Type B pancreatic cell (in vitro differentiated cells): ENCODE measurements around the gene FGD6. TPM values are rescaled to one million over a fixed set of nuclear protein-coding genes. Genes with fewer than 3 reads are reported as not detected.
A peak's percentile ranks its signal among the peaks of the same experiment; 100 is the strongest.

Experiments
- DNase-seq: peaks from one replicate; pipeline ENCODE4 v3.0.0; 2021; ENCODE audit warnings: mixed read lengths; ENCODE audit not compliant: unreplicated experiment; ENCODE audit errors: extremely low spot score
- H3K27ac Mint-ChIP-seq: 2 replicates; pipeline ENCODE4 v1.8.0; 2021; ENCODE audit warnings: mild to moderate bottlenecking, mixed read lengths
- H3K27me3 Mint-ChIP-seq: 2 replicates; pipeline ENCODE4 v1.8.0; 2021; ENCODE audit warnings: mixed read lengths
- H3K36me3 Mint-ChIP-seq: 2 replicates; pipeline ENCODE4 v1.8.0; 2021; ENCODE audit warnings: mixed read lengths
- H3K4me1 Mint-ChIP-seq: one replicate; pipeline ENCODE4 v1.8.0; 2021; ENCODE audit warnings: mixed read lengths; ENCODE audit not compliant: unreplicated experiment
- H3K4me3 Mint-ChIP-seq: 2 replicates; pipeline ENCODE4 v1.8.0; 2021; ENCODE audit warnings: mild to moderate bottlenecking, mixed read lengths
- H3K9me3 Mint-ChIP-seq: 2 replicates; pipeline ENCODE4 v1.8.0; 2021; ENCODE audit warnings: mixed read lengths
- CTCF ChIP-seq: fragments of 200-600 bp; sonication (generic); conservative IDR thresholded peaks from 2 replicates; pipeline ENCODE4 v1.5.0; 2021; ENCODE audit warnings: antibody characterized with exemption, mild to moderate bottlenecking
- total RNA-seq: library from RNA; stranded (reverse); gene quantifications from 2 replicates; pipeline ENCODE4 v1.2.1, GENCODE V29; 2021; ENCODE audit warnings: low replicate concordance

Gene FGD6
- total RNA-seq, 1 donor from 2014 or later, result 27.5 TPM

DNA sequence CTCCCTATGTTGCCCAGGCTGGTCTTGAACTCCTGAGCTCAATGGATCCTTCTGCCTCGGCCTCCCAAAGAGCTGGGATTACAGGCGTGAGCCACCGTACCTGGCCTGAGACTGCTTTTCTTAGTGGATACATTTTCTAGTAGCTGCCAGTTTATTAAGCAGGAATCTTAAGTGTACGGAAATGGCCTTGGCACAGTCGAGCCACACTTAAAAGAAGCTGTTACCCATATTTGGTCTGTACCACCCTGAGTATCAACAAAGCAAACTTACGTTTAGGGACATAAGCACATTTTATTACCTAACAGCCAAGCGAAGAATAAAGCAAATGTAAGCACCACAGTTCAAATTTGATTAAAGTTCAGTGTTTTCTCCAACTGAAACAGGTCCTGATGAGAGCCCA is 93.2 kb downstream of the FGD6 start:
- H3K4me1 Mint-ChIP-seq, result no peaks in the 10 kb centered on the region
- no peaks in the 10 kb centered on the region for H3K27me3 Mint-ChIP-seq
- no peaks in the 10 kb centered on the region for H3K9me3 Mint-ChIP-seq
- H3K36me3 Mint-ChIP-seq, result peaks cover 9% of the 10 kb centered on the region
- no peak for TF ChIP-seq CTCF
- DNase-seq, result no peak
- H3K27ac Mint-ChIP-seq, result no peak overlapping the region
- H3K4me3 Mint-ChIP-seq, result no peak overlapping the region

DNA sequence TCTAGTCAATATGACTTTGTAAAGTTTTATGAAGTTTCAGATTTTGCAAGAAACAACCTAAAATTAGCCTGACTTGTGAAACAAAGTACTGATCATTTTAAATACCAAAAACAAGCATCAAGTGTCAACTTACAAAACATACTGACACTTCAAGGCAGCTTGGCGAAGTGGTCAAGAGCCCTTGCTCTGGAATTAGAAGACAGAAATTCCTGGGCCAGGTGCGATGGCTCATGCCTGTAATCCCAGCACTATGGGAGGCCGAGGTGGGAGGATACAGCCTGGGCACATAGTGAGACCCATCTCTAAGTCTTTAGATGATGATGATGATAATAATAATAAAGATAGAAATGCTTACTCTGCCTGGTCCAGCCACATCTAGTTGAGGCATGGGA is 98.5 kb downstream of the FGD6 start:
- Mint-ChIP-seq H3K4me3 (no peak overlapping the region), H3K4me1 (peaks cover 8% of the 10 kb centered on the region), H3K9me3 (no peaks in the 10 kb centered on the region), H3K36me3 (peaks cover under 1% of the 10 kb centered on the region), H3K27ac (no peak overlapping the region), H3K27me3 (no peaks in the 10 kb centered on the region)
- no peak for TF ChIP-seq CTCF
- no peak for DNase-seq

- no peak overlapping the region for H3K4me3 Mint-ChIP-seq
- H3K27ac Mint-ChIP-seq, result no peak overlapping the region
- no peaks in the 10 kb centered on the region for H3K9me3 Mint-ChIP-seq
- peaks cover 5% of the 10 kb centered on the region for H3K36me3 Mint-ChIP-seq
- no peaks in the 10 kb centered on the region for H3K27me3 Mint-ChIP-seq
- H3K4me1 Mint-ChIP-seq, result peaks cover 8% of the 10 kb centered on the region
- TF ChIP-seq CTCF, result no peak
- no peak for DNase-seq
Measured at GRCh38 chr12:95118138-95118787, 99.0 kb downstream of the FGD6 start.

DNA sequence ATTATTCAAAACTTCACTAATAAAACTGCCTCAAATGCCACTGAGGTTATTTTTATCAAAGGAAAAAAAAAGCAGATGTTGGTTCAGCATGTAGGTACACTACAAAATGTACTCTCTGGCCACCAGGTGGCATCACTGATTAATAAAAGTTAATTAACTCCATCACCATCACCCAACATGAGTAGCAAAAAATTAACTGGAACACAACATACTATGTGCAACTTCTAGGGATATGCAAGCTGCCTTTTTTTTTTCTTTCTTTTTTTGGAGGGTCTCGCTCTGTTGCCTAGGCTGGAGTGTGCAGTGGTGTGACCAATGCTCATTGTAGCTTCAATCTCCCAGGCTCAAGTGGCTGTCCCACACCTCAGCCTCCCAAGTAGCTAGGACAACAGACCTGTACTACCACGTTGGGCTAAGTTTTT is 100.1 kb downstream of the FGD6 start:
- H3K4me1 Mint-ChIP-seq, result peaks cover 8% of the 10 kb centered on the region
- peak overlapping the region; percentile 39 for H3K27ac Mint-ChIP-seq
- peaks cover 5% of the 10 kb centered on the region for H3K36me3 Mint-ChIP-seq
- no peaks in the 10 kb centered on the region for H3K9me3 Mint-ChIP-seq
- no peak for DNase-seq
- H3K4me3 Mint-ChIP-seq, result no peak overlapping the region
- peak; percentile 86 for TF ChIP-seq CTCF
- no peaks in the 10 kb centered on the region for H3K27me3 Mint-ChIP-seq

- no peak for TF ChIP-seq CTCF
- peaks cover 8% of the 10 kb centered on the region for H3K4me1 Mint-ChIP-seq
- H3K27me3 Mint-ChIP-seq, result no peaks in the 10 kb centered on the region
- peaks cover 5% of the 10 kb centered on the region for H3K36me3 Mint-ChIP-seq
- H3K4me3 Mint-ChIP-seq, result no peak overlapping the region
- H3K9me3 Mint-ChIP-seq, result no peaks in the 10 kb centered on the region
- peak overlapping the region; percentile 39 for H3K27ac Mint-ChIP-seq
- DNase-seq, result no peak
Measured at GRCh38 chr12:95116773-95117172, 100.5 kb downstream of the FGD6 start.
